KG1 (cell line): ENCODE results near the gene DTX1.

ENCODE experiments used
- DNase-seq: peaks from one replicate; lab custom pipeline; 2025; lab: John Stamatoyannopoulos, UW

Gene DTX1

GRCh38 chr12:113071135-113072112 is 14.9 kb downstream of the DTX1 start:
- DNase-seq, result no peak

- DNase-seq, result no peak
Observed at GRCh38 chr12:113072136-113072535, 15.6 kb downstream of the DTX1 start.

DNA sequence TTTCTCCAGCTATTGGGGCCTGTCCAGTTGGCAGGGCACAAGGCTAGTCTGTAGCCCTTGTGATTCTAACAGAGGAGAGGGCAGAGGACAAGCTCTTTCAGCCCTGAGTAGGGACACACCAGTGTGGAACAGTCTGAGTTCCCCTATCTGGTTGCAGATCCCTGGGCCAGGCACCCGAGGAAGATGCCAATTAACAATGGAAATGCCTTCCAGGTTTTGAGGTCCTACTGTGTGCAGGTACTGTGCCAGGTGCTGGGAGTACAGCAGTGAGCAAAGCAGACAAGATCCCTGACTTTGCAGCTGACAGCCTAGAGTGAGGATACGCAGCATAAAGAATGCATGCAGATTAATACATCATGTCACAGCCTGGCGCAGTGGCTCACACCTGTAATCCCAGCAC is 17.1 kb downstream of the DTX1 start:
- DNase-seq, result no peak

GRCh38 chr12:113075137-113075683 is 18.7 kb downstream of the DTX1 start:
- DNase-seq, result no peak

GRCh38 chr12:113077057-113077858 is 20.7 kb downstream of the DTX1 start:
- DNase-seq, result no peak

DNA sequence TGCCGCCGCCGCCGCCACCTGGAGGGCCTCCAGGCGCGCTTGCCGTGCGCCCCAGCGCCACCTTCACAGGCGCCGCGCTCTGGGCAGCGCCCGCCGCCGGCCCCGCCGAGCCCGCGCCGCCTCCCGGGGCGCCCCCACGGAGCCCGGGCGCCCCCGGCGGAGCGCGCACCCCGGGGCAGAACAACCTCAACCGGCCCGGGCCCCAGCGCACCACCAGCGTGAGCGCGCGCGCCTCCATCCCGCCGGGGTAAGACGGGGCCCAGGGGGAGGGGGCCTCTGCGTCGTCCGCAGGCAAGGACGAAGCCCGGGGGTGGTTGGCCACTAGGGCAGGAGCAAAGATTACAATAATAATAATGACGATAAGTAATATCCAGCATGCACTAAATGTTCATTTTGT is 21.3 kb downstream of the DTX1 start:
- DNase-seq, result no peak

- DNase-seq, result no peak
Observed at GRCh38 chr12:113081873-113082272, 25.3 kb downstream of the DTX1 start.

DNA sequence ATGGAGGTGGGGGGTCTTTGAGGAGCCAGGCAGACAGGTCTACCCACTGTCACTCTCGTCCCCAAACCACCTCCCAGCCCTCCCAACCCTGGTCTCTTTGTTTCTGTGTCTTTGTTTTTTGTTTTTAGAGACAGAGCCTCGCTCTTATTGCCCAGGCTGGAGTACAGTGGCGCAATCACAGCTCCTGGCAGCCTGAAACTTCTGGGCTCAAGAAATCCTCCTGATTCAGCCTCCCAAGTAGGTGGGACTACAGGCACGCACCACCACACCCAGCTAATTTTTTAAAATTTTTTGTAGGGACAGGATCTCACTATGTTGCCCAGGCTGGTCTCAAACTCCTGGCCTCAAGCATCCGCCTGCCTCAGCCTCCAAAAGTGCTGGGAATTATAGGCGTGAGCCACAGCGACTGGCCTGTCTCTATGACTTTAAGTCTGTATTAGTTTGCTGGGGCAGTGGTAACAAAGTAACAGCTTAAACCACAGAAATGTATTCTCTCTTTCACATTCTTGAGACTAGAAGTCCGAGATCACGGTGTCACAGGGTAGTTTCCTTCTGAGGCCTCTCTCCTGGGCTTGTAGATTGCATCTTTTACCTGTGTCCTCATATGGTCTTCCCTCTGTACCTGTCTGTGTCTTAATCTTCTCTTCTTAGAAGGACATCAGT is 26.1 kb downstream of the DTX1 start:
- no peak for DNase-seq

DNA sequence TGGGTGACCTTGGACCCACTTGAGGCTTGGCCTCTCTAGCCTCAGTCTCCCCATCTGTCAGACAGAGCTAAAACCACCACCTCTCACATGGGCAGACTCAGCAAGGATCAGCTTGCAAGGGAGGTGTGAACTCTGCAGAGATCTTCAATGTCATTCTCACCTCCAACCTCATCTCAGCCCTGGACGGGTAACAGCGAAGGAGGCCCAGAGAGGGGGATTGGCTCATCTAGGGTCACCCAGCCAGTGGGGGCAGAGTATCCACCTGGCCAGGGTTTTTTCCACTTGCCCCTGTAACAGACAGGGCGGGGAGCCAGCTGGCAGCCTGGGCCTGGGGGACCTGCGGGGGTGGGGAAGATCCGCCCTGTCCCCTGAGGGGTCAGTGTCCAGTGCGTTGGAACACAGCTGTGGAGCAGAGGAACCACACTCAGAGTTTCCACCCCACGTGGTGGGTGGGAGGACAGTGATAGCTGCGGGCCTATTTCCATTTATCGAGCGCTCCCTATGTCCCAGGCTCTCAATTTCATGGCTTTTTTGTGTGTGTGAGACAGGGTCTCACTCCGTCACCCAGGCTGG is 27.4 kb downstream of the DTX1 start:
- no peak for DNase-seq

DNA sequence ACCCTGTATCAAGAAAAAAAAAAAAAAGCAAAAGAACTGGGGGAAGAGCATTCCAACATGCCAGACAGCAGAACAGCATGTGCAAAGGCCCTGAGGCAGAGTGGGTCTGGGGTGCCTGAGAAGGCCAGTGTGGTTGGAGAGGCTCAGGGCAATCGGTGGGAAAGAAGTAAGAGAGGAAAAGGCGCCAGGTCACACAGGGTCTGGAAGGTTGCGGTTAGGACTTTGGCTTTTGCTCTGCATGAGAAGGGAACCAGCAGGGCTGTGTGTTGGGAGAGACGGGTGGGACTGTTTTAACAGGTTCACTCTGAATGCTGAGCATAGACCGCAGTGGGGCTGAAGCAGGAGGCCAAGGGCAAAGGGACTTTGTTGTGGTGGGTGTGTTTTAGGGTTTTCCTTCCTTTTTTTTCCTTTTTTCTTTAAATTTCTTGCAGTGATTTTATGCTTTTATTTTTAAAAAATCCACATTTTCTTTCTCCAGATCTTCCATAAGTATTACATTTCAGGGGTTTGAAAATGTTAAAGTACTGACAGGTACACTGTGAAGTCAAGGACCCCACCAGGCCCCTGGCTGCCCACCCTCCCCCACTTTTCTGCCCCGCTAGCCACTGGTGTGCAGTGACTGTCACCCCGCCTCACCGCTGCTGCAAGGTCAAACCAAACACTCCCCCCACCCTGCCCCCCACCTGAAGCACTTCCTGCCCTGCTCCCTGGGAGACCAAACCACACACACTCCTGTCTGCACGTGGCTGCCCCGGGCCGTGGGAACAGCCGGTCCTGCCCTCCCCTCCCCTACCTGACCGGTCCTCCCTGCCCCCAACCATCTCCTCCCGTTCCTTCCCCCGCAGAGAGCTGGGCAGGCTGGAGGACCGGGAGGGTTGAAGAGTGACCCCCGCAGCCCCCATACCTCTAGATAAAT is 30.0 kb downstream of the DTX1 start:
- no peak for DNase-seq

GRCh38 chr12:113087193-113087592 is 30.7 kb downstream of the DTX1 start:
- no peak for DNase-seq

DNA sequence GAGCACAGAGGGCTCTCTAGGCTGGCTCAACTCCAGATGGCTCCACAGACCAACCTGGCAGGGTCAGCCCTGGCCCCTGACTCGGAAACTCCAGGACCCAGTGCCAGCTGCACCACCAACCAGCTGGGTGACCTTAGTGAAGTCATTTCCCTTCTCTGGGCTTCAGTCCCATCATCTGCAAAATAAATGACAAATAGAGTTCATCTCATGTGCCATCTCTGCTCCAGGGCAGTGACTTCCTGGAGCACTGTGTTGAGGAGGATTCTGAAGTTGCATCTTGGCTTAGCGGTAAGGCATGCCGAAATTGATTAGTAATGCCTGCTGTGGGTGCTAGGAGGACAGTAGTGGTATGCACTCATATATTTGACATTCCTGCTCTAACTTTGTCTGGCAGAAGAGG is 31.5 kb downstream of the DTX1 start:
- DNase-seq, result no peak

GRCh38 chr12:113088971-113089756 is 32.6 kb downstream of the DTX1 start:
- no peak for DNase-seq

DNA sequence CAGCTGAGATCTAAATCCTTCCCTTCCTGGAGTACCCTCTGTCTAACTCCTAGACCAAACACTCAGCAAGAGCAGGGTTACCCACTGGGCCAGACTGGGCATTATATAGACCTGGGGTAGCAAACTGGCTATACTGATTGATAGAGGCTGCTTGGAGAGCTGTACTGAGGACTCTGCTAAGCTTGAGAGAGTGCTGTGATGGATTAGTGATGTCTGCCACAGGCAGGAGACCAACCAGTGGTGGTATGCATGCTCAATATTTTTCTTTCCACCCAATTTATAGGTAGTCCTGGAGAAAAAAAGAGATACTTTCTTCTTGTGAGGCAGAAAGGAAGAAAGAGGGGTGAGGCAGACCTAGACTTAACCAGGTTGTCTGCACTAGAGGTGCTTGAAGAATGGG is 33.3 kb downstream of the DTX1 start:
- DNase-seq, result no peak

GRCh38 chr12:113090740-113091139 is 34.2 kb downstream of the DTX1 start:
- no peak for DNase-seq

GRCh38 chr12:113091506-113091905 is 35.0 kb downstream of the DTX1 start:
- no peak for DNase-seq

- DNase-seq, result no peak
Observed at GRCh38 chr12:113092607-113093408, 36.3 kb downstream of the DTX1 start.

GRCh38 chr12:113093409-113094101 is 37.0 kb downstream of the DTX1 start:
- no peak for DNase-seq
